HG03575 (cell line): Measurements from ENCODE around the gene MYO19.

Source experiments
- ATAC-seq: cut with Tn5 transposase; IDR thresholded peaks from one replicate; pipeline ENCODE4 v1.9.1; 2021; ENCODE audit not compliant: unreplicated experiment, insufficient number of reproducible peaks, low FRiP score; ENCODE audit errors: extremely low read depth

The MYO19 gene

DNA sequence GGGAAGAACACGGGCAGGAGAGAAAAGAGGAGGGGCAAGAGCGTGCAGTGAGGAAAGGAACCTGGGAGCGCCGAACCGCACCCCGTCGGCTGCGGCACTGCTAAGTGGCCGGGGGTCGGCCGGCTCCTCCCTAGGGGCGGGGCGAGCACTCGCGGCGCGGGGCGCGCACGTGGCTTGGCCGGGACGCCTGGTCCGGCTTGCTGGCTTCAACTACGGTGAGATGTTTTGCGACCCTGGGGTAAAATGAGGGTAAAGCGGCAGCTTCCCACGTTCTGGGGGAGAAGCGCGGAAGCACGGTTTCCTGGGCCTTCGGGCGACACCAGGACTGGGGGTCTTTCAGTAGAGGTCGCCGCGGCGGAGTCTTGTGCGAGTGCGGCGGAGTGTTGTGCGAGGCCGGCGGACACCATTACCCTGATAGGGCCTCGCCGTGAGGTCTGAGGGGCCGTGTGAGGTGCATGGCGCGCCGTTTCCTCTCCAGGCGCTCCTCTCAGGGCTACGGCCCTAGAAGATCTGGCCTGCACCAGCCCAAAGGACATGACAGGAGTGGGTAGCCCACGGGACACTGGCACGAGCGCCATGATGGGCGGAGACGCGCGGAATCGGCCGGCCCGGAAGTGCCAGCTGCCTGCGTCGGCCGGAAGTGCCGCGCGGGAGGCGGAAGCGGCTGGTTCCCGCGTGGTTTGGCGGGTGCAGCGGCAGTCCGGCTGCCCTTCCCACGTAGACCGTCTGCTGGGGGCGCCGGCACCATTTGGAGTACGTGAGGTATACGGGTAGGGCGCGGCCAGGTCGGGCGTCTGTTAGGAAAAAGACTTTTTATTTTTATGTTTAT lies at the start of gene MYO19, which contains the start of gene PIGW:
TSS of gene MYO19 (minus strand) at position 29 of the 829 bp plus-strand sequence. CDS start 2,330 bp downstream, outside the sequence.
TSS of gene PIGW (plus strand) at position 148 of the 829 bp plus-strand sequence. CDS start 2,115 bp downstream, outside the sequence.
- no peak for ATAC-seq

DNA sequence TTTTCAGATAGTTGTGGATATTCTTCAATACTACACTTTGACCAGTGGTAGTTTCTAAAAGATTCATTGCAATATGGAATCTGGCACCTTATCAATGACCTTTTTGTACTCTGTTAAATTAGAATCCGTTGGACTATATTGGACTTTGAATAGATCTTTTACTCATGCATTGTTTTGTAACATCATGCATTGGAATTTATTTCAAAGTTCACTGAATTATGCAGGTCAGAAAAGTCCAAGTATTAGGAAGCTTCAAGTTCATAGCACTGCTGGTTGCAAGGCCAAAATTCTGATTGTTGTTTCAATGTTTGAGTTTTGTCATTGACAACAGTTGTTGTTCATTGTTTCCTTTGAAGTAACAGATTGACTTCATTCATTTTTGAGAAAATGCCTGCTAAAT lies 49.1 kb upstream of the MYO19 start:
- no peak for ATAC-seq

DNA sequence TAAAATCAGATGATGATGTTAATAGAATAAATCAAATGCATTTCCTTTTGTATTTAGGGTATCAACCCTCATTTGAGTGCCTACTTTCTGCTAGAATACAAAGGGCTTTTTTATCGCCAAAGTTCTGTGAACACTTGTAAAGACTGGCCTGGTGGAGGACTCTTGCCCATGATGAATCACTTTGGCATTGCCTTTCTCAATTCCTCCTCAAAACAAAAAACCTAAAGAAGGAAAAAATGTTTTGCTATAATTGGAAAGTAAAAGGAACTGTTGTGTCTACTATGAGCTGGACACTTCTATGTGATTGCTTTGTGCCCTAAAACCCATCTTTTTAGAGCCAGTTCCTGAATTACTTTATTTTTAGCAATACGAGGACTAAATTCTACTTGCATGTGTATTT lies 44.0 kb upstream of the MYO19 start:
- no peak for ATAC-seq

- no peak for ATAC-seq
These were observed 42.1 kb upstream of the MYO19 start for GRCh38 chr17:36576793-36577192.

- ATAC-seq = no peak
These were observed 40.4 kb upstream of the MYO19 start for GRCh38 chr17:36575028-36575427.

- no peak for ATAC-seq
These were observed 31.4 kb upstream of the MYO19 start for GRCh38 chr17:36566081-36566480.

- no peak for ATAC-seq
These were observed 18.8 kb upstream of the MYO19 start for GRCh38 chr17:36553459-36553858.

GRCh38 chr17:36550491-36551417 lies 16.1 kb upstream of the MYO19 start:
- ATAC-seq = no peak

GRCh38 chr17:36547776-36548175 lies 13.1 kb upstream of the MYO19 start:
- no peak for ATAC-seq

- no peak for ATAC-seq
These were observed 11.9 kb upstream of the MYO19 start for GRCh38 chr17:36546418-36547093.

- no peak for ATAC-seq
These were observed 11.1 kb upstream of the MYO19 start for GRCh38 chr17:36545465-36546417.

DNA sequence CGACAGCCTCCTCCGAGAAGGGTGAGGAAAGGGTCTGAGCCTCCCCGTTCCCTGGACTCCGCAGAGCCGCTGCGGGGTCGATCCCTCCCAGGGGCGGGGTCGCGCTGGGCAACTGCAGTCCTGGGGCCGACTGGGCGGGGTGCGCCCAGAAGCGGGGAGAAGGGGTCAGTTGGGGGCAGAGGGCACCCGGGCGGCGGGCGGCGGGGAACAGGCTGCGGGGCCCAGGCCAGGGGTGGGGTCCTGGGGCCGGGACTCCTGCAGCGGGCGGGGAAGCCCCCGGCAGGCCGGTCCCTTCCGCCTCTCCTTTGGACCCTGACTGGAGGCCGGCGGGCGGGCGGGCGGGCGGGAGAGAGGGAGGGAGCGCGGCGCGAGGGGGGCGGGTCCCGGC lies 10.4 kb upstream of the MYO19 start:
- ATAC-seq = no peak

GRCh38 chr17:36544307-36545076 lies 9.8 kb upstream of the MYO19 start, which contains the start of gene GGNBP2:
GGNBP2 (plus strand) TSS chr17:36544919; CDS start chr17:36545725, 806 bp downstream.
- no peak for ATAC-seq

DNA sequence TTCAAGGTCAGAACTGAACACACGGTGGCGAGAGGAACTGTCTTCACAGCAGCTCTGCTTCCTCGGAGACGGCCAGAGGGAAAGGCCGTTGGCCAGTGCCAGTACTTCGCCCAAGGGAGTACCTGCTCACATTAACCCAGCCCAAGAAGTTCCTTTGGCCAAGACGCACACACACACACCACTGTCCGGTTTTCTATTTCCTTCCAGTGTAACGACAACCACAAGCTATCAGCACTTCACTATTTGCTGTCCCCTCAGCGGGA lies 9.3 kb upstream of the MYO19 start:
- ATAC-seq = no peak

DNA sequence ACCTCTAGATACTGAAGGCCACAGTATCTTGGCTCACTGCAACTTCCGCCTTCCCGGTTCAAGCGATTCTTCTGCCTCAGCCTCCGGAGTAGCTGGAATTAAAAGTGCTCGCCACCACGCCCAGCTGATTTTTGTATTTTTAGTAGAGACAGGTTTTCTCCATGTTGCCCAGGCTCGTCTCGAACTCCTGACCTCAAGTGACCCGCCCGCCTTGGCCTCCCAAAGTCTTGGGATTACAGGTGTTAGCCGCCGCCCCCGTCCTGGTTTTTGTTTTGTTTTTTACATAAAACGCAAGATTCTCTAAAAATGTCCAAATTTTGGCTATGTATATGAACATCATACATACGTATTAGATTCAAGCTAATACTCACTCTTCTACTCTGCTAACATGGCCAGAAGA lies 8.1 kb upstream of the MYO19 start:
- ATAC-seq = no peak

DNA sequence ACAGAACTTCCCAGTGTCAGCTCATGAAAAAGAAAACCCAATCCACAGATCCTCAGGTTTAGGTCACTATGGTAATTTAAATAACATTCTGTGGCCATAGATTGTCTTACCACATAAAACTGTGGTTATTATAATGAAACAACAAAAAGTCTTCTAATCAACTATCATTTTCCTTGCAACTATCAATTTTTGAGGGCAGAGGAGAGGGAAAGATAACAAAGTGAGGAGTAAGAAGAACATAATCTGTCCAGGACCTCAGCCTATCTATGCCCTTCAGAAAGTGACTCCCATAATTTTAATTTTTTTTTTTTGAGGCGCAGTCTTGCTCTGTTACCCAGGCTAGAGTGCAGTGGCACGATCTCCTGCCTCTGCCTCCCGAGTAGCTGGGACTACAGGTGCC lies 6.0 kb upstream of the MYO19 start:
- ATAC-seq = no peak

GRCh38 chr17:36535669-36536081 lies 1.0 kb upstream of the MYO19 start:
- ATAC-seq = no peak
